HEK293 (cell line): ENCODE data around the gene PPFIA2.
A peak's percentile ranks its signal among the peaks of the same experiment; 100 is the strongest.

Experiments
- CTCF ChIA-PET: fragments of 350-600 bp; formaldehyde crosslinking; extraction: SDS; loops from one replicate; lab custom pipeline; 2021; ENCODE audit warnings: antibody characterized with exemption; lab: Yijun Ruan, JAX
- POLR2A ChIA-PET: fragments of 300-600 bp; formaldehyde crosslinking; extraction: SDS; loops from one replicate; lab custom pipeline; 2020; ENCODE audit warnings: antibody characterized with exemption, inconsistent platforms; lab: Yijun Ruan, JAX
- H3K27ac ChIP-seq: fragments of 200-500 bp; sonication (Bioruptor generic); 2 replicates; pipeline ENCODE4 v1.5.1; 2014; ENCODE audit warnings: low read depth, low read length, control low read depth, inconsistent platforms; ENCODE audit errors: extremely low read depth
- H3K36me3 ChIP-seq, 2 experiments: fragments of 200-500 bp in 1 of 2; sonication (Bioruptor generic) in 1 of 2; 1 replicate in 1 of 2; 2 replicates in 1 of 2; pipeline ENCODE4 v1.5.1; 2014 to 2017; ENCODE audit warnings: inconsistent platforms in 2 of 2, low read length in 2 of 2; ENCODE audit not compliant: control insufficient read depth in 2 of 2, insufficient read depth in 1 of 2
- H3K4me1 ChIP-seq: fragments of 200-500 bp; sonication (Bioruptor generic); 2 replicates; pipeline ENCODE4 v1.5.1; 2014; ENCODE audit warnings: mild to moderate bottlenecking, low read length, inconsistent platforms; ENCODE audit not compliant: control insufficient read depth, insufficient read depth
- H3K4me3 ChIP-seq: 2 replicates; pipeline ENCODE4 v1.5.1; 2011; ENCODE audit warnings: low read depth, mild to moderate bottlenecking, control low read depth, low read length, moderate library complexity
- H3K9me3 ChIP-seq: fragments of 200-500 bp; sonication (Bioruptor generic); 2 replicates; pipeline ENCODE4 v1.5.1; 2014; ENCODE audit warnings: low read depth, low read length, inconsistent platforms; ENCODE audit not compliant: control insufficient read depth, insufficient read depth
- GLIS1 ChIP-seq: fragments of 450-650 bp; formaldehyde crosslinking; IDR thresholded peaks from 2 replicates; pipeline ENCODE4 v1.5.1; 2016; ENCODE audit warnings: missing biosample characterization, missing genetic modification characterization
- KLF16 ChIP-seq: fragments of 450-650 bp; formaldehyde crosslinking; IDR thresholded peaks from 2 replicates; pipeline ENCODE4 v1.5.1; 2017; ENCODE audit warnings: missing biosample characterization, missing genetic modification characterization
- MZF1 ChIP-seq: fragments of 450-650 bp; formaldehyde crosslinking; IDR thresholded peaks from 2 replicates; pipeline ENCODE4 v1.5.1; 2017; ENCODE audit warnings: missing biosample characterization, missing genetic modification characterization, borderline replicate concordance
- PRDM2 ChIP-seq: fragments of 450-650 bp; formaldehyde crosslinking; IDR thresholded peaks from 2 replicates; pipeline ENCODE4 v1.5.1; 2016; ENCODE audit warnings: missing biosample characterization, missing genetic modification characterization, borderline replicate concordance
- TCF7L2 ChIP-seq: IDR thresholded peaks from 2 replicates; pipeline ENCODE4 v1.6.1; 2011; ENCODE audit warnings: low read depth, mild to moderate bottlenecking, inconsistent platforms, low read length, moderate library complexity, borderline replicate concordance
- TRIM28 ChIP-seq: IDR thresholded peaks from 2 replicates; pipeline ENCODE4 v1.6.1; 2011; ENCODE audit warnings: low read length, control low read depth, borderline replicate concordance
- WT1 ChIP-seq: fragments of 450-650 bp; formaldehyde crosslinking; IDR thresholded peaks from 2 replicates; pipeline ENCODE4 v1.5.1; 2016; ENCODE audit warnings: missing biosample characterization, missing genetic modification characterization
- ZIC2 ChIP-seq: fragments of 450-650 bp; formaldehyde crosslinking; IDR thresholded peaks from 2 replicates; pipeline ENCODE4 v1.5.1; 2016; ENCODE audit warnings: missing biosample characterization, missing genetic modification characterization
- ZNF10 ChIP-seq: fragments of 450-650 bp; formaldehyde crosslinking; IDR thresholded peaks from 2 replicates; pipeline ENCODE4 v1.5.1; 2017; ENCODE audit warnings: missing biosample characterization, missing genetic modification characterization
- ZNF133 ChIP-seq: fragments of 450-650 bp; formaldehyde crosslinking; IDR thresholded peaks from 2 replicates; pipeline ENCODE4 v1.5.1; 2016; ENCODE audit warnings: missing biosample characterization, missing genetic modification characterization
- ZNF2 ChIP-seq: fragments of 450-650 bp; formaldehyde crosslinking; IDR thresholded peaks from 2 replicates; pipeline ENCODE4 v1.5.1; 2016; ENCODE audit warnings: missing biosample characterization, missing genetic modification characterization
- ZNF248 ChIP-seq: fragments of 450-650 bp; formaldehyde crosslinking; IDR thresholded peaks from 2 replicates; pipeline ENCODE4 v1.5.1; 2017; ENCODE audit warnings: missing biosample characterization, missing genetic modification characterization
- ZNF341 ChIP-seq: fragments of 450-650 bp; formaldehyde crosslinking; IDR thresholded peaks from 2 replicates; pipeline ENCODE4; 2016; ENCODE audit warnings: low read depth, missing biosample characterization, missing genetic modification characterization
- ZNF391 ChIP-seq: fragments of 450-650 bp; formaldehyde crosslinking; IDR thresholded peaks from 2 replicates; pipeline ENCODE4 v1.5.1; 2016; ENCODE audit warnings: low read depth, missing biosample characterization, missing genetic modification characterization, borderline replicate concordance
- ZNF404 ChIP-seq: fragments of 450-650 bp; formaldehyde crosslinking; IDR thresholded peaks from 2 replicates; pipeline ENCODE4 v1.5.1; 2017; ENCODE audit warnings: missing biosample characterization, missing genetic modification characterization
- ZNF791 ChIP-seq: fragments of 450-650 bp; formaldehyde crosslinking; IDR thresholded peaks from 2 replicates; pipeline ENCODE4 v1.5.1; 2016; ENCODE audit warnings: missing biosample characterization, missing genetic modification characterization

Gene PPFIA2

GRCh38 chr12:81208187-81208911 lies 550.8 kb downstream of the PPFIA2 start:
- TF ChIP-seq ZNF10 (no peak), KLF16 (no peak), ZNF2 (tag by site-specific recombination) (no peak), ZIC2 (tag by site-specific recombination) (0 out of 2 replicates have a peak, but pooled peaks have one; percentile 6), ZNF391 (no peak), ZNF133 (no peak), ZNF404 (no peak), ZNF791 (tag by site-specific recombination) (no peak), TRIM28 (0 out of 2 replicates have a peak, but pooled peaks have one; percentile 14), GLIS1 (tag by site-specific recombination) (peak; percentile 86), ZNF341 (tag by site-specific recombination) (no peak), ZNF248 (tag by site-specific recombination) (no peak), MZF1 (tag by site-specific recombination) (no peak), WT1 (no peak), PRDM2 (tag by site-specific recombination) (no peak), TCF7L2 (peak; percentile 72)
- ChIA-PET CTCF (no interaction called here), POLR2A (no interaction called here)
- peaks cover 19% of the 10 kb centered on the region for H3K4me1 ChIP-seq
- no peak overlapping the region for H3K27ac ChIP-seq
- no peaks in the 10 kb centered on the region for H3K36me3 ChIP-seq
- no peaks in the 10 kb centered on the region for H3K9me3 ChIP-seq
- no peak overlapping the region for H3K4me3 ChIP-seq
